GM20431 (cell line): ENCODE measurements around the gene SLC24A3.

Experiments used
- in situ Hi-C: fragments of 300-500 bp; cut with MseI, MboI; formaldehyde crosslinking; loops from one replicate; pipeline ENCODE4 v1.15.0; 2020; ENCODE audit warnings: low sequenced_read_pairs; ENCODE audit not compliant: unreplicated experiment

SLC24A3 gene

DNA sequence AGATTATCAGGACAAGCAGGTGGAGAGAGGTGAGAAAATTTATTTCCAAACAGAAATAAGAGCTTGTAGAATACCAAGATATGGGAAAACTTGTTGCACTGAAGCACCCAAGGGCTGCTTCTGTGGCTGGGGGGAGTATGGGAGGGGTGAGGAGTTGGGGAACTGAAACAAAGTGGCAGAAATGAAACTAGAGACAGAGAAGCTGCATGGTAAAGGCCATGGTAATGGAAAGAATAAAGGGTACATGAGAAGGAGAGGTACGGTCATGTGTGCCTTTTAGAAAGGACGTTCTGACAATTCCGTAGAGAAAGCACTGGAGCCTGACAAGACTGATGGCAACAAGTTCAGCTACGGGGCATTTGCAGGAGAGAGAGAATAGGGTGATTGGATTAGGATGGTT is 494.0 kb downstream of the SLC24A3 start:
- in situ Hi-C loops: no loop called here

DNA sequence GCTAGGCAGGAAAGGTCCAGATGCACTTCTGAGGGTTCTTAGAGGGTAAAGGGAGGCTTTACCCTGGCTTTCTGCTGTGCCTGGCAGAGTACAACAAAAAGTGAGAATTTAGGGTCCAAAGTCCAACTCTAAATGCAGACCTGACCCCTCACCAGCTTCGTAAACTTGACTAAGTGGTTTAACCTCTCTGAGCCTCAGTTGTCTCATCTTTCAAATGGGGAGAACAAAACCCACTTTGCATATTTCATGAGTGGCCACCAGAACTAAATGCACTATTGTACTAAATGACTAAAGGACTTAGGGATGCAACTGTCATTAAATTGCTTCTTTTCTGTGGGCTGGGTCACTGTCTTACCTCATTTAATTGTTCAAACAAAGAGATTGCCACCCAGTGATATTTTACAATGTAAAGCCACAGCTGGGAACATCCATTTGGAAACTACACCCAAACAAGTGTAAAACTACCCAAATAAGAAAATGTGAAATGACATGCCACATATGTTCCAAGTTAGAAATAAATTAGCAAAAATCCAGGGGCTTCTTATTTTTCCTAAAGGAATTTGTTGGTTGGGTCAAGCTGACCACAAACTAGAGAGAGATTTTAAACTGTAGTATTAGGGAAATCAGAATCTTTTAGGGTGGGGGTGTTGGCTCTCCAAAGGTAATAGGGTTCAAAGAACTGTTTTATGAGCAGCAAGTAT is 497.3 kb downstream of the SLC24A3 start:
- in situ Hi-C loops: no loop called here

DNA sequence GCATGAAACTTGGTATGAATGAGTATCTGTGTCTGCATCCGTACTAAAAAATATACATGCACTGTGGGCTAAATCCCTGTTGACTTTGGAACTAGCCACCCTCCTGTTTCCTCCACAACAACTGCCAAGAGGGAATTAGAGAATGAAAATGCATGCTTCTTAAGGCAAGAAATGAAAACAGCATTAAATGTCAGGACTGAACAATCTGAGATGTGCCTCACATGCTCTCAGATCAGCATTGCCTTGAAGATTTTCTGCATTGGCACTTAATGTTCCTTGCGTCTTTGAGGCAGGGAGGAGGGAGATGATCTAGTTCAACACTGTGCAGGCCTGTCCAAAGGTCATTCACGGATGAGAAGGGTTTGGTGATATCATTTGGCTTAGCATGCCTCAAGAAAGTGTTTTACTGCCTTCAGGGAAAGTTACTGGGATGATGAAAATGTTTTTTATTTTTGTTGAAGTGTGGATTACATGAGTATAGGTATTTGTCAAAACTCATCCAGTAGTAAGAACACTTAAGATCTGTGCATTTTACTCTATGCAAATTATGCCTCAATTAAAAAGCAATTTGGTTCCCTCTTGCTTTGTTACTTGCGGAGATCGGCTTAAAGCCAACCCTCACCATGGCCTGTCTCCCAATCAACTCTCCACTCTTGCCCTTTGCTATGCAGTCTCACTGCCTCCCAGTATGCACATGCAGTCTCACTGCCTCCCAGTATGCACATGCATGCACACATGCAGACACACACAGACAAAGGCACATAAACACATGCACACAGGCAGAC is 498.1 kb downstream of the SLC24A3 start:
- in situ Hi-C loops: no loop called here

DNA sequence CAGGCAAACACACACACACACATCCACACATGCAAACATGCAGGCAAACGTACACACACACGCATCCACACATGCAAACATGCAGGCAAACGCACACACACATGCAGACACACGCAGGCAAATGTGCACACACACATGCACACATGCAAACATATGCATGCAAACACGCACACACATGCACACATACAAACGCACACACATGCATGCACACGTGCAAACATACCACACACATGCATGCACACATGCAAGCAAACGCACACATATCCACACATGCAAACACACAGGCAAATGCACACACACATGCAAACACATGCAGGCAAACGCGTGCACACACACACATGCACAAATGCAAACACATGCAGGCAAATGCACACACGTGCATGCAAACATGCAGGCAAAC is 498.7 kb downstream of the SLC24A3 start:
- in situ Hi-C loops: no loop called here

DNA sequence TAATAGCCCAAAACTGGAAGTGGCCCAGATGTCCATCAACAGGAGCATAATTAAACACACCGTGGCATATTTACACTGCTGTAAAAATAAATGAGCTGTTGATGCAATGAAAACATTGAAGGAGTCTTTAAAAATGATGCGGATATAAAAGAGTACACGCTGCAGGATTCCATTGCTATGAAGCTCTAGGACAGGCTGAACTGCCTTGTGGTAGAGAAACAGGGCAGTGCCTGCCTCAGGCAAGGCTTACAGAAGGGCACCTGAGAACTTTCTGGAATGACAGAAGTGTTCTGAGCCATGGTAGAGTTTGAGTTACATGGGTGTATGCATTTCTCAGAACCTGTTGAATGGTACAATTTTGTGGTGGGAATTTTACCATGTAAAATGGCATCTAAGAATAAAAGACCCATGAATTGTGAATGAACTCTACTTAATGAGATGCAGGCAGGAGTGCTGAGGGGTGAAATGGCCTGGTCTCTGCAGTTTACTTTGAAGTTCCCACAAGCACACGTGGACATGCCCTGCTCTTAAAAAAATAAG is 500.3 kb downstream of the SLC24A3 start:
- in situ Hi-C loops: no loop called here

DNA sequence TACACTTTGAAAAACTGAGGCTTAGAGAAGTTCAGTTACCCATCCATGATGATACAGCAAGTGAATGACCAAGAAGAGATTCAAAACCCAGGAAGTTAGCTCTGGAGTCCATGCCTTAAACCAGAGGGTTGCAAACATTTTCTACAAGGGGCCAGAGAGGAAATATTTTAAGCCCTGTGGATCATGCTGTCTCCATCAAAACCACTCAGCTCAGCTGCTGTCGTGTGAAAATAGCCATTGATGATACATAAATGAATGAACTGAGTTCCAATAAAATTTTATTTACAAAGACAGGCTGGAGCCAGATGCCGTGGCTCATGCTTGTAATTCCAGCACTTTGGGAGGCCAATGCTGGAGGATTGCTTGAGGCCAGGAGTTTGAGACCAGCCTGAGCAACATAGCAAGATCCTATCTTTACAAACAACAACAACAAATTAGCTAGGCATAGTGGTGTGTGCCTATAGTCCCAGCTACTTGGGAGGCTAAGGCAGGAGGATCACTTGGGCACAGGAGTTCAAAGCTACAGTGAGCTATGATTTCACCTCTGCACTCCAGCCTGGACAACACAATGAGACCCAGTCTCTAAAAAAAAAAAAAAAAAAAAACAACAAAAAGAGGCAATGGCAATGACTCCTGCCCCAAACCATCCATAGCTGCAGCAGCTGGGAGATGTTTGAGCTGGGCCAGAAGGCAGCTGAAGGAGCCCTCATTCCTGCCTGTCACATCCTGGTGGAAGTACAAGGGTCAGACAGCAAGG is 501.6 kb downstream of the SLC24A3 start:
- in situ Hi-C loops: no loop called here

DNA sequence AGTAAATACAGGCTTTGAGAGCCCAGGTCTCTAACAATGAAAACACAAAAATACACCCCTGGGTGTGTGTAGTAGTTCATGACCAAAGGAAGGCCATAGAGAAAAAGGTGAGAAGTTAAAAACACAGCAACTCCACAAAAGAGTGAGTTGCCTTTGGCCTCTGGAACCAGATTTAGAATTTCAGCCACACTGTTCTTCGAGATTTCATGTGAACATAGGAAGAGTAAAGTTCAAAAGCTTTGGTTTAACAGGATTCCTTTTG is 502.1 kb downstream of the SLC24A3 start:
- in situ Hi-C loops: no loop called here

DNA sequence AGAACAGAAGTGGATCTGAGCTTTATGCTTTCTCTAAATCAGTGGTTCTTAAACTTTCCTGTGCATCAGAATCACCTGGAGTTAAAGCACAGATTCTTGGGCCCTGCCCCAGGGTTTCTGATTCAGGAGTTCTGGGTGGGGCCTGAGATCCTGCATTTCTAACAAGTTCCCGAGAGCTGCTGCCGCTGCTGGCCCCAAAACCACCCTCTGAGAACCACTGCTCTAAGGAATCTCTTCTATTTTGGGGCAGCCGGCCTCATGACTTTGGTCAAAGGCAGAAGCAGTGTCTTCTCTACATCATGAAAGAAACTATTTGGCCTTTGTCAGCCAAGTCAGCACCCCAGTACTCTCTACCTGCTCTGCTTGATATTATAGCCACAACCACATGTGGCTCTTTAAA is 503.5 kb downstream of the SLC24A3 start:
- in situ Hi-C loops: no loop called here

DNA sequence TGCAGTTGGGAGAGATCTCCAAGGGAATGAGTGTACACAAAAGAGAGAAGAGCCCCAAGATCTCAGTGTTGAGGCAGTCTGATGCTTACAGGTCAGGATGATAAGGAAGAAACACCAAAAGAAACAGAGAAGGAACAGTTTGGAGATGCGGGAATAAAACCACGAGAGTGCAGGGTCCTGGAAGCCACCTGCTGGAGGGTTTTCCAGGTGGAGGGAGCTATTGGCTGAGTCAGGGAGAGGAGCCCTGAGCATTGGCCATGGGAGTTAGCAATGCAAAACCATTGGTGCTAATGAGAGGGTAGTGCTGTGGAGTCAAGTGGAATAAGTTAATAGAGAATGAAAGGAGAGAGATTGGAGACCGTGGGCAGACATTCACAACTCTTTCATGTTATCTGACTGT is 506.4 kb downstream of the SLC24A3 start:
- in situ Hi-C loops: no loop called here

DNA sequence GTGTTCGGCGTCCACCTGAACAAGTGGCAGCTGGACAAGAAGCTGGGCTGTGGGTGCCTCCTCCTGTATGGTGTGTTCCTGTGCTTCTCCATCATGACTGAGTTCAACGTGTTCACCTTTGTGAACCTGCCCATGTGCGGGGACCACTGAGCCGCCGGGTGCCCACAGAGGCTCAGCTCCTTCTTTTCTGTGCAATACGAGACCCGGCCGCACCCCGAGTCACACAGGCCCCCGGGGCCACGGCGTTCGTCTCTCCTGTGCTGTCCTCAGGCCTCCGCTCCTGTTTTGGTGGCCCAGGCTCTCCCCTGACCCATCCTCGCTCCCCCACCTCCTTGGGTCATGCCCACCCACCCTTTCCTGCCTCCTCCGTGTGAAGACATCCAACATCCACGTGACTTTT is 508.5 kb downstream of the SLC24A3 start:
- in situ Hi-C loops: no loop called here

DNA sequence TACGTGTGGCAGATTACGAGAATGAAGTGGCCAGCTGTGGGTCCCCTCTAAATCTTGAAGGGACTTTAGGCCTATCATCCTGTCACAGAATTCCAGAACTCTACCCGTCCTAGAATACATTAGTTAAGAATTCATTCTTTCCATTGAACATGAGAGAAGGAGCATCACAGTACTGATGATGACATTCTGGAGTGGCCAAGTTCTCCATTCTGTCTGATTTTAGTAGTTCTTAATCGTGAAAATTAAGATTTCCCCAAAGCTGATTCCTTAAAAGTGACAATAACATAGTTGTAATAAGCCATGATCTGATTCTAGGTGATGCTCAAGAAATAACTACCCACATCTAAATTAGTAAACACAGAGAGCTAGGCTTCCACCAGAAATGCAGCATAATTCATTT is 510.6 kb downstream of the SLC24A3 start:
- in situ Hi-C loops: no loop called here

DNA sequence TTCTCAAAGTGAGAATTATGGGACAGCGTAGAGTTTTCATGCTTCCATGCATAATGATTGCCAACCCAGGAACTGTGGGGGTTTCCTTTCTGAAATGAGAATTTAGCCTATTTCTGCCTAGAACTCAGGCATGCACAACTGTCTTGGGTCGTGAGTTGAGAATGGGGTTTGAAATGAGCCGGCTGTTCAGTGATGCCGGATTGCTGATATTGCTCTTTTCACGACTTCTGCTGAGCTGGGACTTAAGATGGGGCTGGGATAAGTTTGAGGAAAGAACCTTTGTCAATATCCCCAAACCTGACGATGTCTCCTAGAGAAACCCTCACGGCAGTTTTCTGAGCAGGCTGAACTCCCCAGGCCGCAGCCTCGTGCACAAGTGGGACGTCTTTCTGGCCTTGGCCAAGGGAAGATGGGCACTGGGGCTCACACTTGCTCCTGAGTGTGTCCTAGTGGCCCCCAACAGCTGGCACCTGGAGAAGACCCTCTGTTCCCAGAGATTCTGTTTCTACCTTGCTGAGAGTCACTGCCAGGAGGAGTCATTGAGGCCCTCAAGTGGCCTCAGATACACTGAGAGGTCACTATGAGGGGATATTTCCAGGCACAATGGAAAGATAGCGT is 511.5 kb downstream of the SLC24A3 start:
- in situ Hi-C loops: no loop called here

DNA sequence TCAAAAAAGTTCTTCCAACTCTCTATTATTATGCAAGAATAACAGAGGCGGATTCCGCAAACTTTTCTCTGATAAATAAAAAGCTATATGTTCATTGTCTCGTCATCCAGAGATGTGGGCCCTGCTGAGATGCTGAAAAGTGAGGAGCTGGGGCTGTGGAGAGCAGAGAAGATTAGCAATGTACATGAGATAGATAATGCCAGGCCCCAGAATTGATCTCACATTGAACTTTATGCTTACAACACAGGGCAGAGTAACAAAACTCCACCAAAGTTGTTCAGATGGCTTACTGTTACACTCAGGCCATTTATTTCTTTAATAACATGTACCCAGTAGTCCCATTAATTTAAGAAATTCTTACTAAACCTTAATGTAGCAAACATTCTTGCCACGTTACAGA is 512.9 kb downstream of the SLC24A3 start:
- in situ Hi-C loops: no loop called here

DNA sequence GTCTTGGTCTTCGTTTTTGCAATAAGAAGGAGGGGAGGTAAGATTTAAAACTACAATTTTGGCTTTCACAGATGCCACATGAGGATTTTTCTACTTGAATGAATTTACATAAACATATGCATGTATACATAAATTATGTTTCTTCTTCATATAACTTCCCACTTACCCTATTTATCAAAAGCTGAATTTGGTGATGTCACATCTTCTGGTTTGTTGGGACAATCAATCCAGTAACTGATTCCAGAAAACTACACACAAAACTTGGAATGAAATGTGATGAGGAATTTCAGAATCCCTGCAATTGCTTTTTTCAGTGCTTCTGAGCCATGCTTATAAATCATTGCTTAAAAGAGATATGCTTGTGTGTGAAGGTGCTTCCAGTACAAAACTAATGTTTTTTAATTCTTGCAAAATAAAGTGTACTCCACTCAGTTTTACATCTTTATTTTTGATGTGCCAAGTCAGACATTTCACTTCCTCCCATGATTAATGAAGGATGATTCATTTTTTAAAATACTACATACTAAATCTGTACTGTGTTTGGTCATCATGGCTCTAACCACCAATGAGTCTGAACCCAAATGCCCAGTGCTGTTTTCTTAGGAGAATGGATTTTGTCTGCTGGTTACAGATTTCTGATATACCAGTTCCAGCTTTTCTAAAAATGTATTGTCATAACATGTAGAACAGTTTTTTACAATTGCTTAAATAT is 513.5 kb downstream of the SLC24A3 start:
- in situ Hi-C loops: no loop called here

DNA sequence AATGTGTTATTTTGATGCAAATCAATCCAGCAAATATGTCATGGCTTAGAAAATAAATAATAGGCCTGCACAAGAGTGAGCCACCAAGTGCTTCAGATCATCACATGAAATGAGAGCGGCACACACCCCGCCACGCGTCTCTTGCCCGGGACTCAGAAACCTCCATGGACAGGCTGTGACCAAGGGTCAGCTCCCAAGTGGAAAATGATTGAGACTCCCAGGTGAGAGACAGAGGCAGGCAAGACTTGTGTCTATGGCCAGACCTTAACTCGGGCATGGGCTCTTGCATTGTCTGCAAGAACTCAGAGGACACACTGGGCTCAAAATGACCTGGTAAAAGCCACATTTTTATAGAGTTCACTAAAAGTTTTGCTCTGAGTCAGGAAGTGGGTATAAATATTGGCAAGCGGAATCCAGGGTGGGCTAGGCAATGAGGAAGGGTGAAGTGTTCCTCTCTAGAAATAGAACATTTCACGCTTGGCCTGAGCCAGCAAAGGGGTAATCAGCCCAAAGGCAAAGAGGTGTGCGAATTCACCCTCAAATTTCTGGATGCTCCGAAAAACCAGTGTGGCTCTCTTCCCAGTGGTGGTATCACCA is 514.9 kb downstream of the SLC24A3 start:
- in situ Hi-C loops: no loop called here

DNA sequence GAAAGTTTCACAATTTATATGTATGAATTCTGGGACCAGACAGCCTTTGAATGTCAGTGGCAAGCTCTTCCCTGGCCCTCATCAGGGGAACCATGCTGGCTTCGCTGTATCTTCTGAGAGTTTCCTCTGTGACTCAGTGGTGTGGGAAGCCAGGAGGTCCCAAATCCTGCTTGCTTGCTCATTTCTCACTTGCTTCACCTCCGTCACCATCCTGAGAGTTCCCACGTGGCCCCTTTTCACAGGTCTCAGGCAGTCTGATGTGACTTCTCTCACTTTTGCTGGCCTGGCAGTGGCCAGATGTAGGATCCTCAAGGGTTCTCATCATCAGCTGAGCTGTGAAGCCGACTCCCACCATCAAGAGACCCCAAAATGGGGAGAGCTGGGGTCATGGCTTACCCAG is 517.2 kb downstream of the SLC24A3 start:
- in situ Hi-C loops: no loop called here

DNA sequence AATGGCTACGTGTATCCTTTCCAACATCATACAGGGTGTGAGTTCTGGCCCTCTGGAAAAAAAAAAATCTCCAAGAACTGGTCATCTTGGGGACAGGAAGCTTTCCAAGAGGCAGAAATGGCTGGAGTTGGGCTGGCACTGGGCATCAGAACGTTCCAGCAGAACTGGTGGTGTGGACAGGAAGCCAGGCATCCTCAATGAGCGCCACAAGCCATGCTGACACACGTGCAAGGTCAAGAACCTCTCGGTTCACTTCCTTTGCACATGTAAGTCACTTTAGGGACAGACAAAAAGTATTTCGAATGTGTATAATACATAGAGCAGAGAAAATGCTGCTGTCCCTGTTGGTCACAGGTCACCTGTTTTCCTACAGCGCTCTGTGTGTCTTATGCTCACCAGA is 518.3 kb downstream of the SLC24A3 start:
- in situ Hi-C loops: no loop called here

DNA sequence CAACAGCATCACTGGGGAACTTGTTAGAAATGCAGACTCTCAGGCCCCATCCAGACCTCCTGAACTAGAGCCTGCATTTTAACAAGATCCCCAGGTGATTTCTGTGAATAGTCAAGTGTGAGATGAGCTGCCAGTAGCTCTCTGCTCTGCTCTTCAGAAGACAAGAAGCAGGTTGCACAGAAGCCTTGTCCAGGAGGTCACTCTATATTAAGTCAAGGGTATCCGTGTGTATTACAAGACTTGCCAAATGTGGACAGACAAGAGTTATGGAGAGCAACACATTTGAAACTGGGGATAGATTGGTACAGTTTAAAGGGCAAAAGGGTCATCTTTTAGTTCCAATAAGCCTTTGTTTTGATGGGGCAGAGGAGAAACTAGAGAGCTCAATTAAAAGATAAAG is 522.4 kb downstream of the SLC24A3 start:
- in situ Hi-C loops: no loop called here

DNA sequence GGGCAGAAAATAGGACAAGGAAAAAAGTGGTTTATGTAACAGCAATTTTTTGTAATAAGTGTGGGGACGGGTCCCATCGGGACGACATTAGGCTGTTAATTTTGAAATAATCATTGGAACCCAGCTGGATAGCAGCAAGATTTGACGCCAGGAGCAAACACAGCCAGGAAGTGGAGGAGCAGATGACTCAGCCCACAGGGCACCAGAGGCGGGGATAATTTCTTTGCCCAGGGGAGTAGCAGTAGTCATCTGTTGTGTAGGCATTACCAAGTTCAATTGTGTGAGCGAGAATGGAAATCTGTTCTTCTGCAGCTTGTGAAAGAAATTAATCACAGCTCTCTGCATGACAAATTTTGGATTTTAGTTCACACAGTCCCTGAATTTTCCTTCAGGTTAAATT is 523.0 kb downstream of the SLC24A3 start:
- in situ Hi-C loops: no loop called here

DNA sequence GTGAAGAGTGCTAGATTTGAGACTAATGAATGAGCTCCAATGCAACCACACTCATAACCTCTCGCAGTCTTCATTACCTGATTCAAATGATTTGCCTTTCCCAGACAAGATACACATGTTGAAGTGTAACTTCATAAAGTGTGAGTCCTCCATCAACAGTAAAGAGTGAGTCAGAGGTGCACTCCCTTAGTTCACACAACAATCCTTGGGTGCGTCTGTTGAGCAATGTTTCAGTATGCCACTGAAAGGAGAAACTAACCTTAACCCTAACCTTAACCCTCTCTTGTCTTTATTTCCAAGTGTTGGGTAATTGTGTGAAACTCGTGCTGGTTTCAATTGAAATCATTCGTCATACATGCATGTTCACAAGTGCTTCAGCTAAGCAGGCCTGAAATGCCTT is 524.6 kb downstream of the SLC24A3 start:
- in situ Hi-C loops: no loop called here
